A673 (cell line): Measurements from ENCODE around the gene BRI3BP.
"Not testable (repeated sequence)": the region's sequence is repeated elsewhere in the genome, so short reads cannot be mapped to it uniquely, and the experiment has no call there.

ENCODE experiments used
- EZH2 ChIP-seq: fragments of 200-600 bp; sonication (generic); IDR thresholded peaks from 2 replicates; pipeline ENCODE4 v1.6.1; 2017; ENCODE audit warnings: borderline replicate concordance, low read depth, mild to moderate bottlenecking, mixed read lengths, antibody characterized with exemption, low read length; ENCODE audit not compliant: poor library complexity, severe bottlenecking
- TF ChIP-seq, protein P1 (sequence below): fragments of 300-800, 200-600 bp; sonication (generic); conservative IDR thresholded peaks from 2 replicates; pipeline ENCODE4 v1.5.1; 2017; ENCODE audit warnings: low read depth, mild to moderate bottlenecking, antibody characterized with exemption, low read length, moderate library complexity, mixed read lengths

- TF ChIP-seq, protein P1, sequence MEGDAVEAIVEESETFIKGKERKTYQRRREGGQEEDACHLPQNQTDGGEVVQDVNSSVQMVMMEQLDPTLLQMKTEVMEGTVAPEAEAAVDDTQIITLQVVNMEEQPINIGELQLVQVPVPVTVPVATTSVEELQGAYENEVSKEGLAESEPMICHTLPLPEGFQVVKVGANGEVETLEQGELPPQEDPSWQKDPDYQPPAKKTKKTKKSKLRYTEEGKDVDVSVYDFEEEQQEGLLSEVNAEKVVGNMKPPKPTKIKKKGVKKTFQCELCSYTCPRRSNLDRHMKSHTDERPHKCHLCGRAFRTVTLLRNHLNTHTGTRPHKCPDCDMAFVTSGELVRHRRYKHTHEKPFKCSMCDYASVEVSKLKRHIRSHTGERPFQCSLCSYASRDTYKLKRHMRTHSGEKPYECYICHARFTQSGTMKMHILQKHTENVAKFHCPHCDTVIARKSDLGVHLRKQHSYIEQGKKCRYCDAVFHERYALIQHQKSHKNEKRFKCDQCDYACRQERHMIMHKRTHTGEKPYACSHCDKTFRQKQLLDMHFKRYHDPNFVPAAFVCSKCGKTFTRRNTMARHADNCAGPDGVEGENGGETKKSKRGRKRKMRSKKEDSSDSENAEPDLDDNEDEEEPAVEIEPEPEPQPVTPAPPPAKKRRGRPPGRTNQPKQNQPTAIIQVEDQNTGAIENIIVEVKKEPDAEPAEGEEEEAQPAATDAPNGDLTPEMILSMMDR = not testable (repeated sequence)
- not testable (repeated sequence) for TF ChIP-seq EZH2
These were observed 38.0 kb downstream of the BRI3BP start for GRCh38 chr12:125031471-125031870.
